Hindlimb muscle (tissue), 1 donor: ENCODE results near the gene TRMT6. TPM values are rescaled to one million over a fixed set of nuclear protein-coding genes. Genes with fewer than 3 reads are reported as not detected.

Experiments
- DNase-seq: peaks from one replicate; pipeline ENCODE4 v3.0.0-alpha.2; 2013
- polyA plus RNA-seq: library from polyadenylated mRNA; unstranded; fragments of 120-200 nt; gene quantifications from one replicate; pipeline ENCODE4 v1.2.1, GENCODE V29; 2013; ENCODE audit not compliant: insufficient read length

The TRMT6 gene
- polyA plus RNA-seq, 1 donor = 9.0 TPM

DNA sequence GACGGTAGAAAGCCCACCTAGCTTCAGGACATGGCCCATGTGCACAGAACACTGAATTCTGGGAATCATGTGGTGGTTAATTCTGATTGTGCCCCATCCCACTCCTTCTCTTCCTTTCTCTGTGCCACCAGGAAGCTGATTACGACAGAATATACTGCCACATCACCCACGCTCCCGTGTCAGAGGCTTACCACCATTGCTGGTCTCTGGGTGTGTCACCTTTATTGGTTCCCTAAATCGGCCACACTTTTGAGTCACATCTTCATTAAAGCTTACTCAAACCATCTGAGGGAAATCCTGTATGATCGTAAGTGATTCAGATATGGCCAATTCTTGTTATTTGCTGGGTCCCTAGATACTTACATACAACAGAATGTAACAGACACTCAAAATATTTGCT, 3.1 kb downstream of the TRMT6 start:
- no peak for DNase-seq

DNA sequence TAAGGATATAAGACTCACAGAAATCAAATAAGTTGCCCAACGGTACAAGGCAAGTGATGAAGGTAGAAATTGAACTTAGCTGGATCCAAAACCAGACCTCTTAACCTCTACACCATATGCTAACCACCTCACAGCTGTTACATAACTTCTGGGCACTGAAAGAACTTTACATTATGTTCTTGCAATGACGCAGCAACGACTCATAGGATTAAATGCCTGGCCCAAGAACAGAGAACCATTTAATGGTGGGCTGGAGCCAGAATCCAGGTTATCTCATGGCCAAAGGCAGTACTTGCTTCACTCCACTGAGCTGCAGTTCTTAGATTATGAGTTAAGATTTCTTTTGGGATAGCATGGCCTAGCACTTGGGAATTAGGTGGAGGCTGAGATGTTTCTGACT, 4.4 kb downstream of the TRMT6 start:
- no peak for DNase-seq

DNA sequence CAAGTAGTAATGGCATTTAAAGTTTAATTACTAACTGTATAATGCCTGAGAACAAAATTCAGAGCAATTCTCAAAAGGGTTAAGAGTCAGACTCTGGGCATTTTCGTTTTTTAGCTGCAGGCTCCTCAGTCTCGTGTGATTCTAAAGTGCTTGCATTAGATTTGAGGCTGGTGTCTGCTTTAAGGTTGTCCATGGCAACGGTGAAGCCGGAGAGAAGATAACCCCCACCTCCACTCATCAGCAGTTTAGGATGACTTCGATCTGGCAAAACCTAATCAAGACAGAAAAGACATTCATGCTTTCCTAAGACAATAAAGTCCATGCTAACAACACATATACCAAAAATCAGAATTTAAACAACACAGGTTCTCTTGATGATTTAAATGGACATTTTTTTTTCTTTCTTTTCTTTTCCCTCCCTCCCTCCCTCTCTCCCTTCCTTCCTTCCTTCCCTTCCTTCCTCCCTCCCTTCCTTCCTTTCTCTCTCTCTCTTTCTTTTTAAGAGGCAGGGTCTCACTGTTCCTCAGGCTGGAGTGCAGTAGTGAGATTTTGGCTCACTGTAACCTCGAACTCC, 11.8 kb downstream of the TRMT6 start:
- DNase-seq = no peak

DNA sequence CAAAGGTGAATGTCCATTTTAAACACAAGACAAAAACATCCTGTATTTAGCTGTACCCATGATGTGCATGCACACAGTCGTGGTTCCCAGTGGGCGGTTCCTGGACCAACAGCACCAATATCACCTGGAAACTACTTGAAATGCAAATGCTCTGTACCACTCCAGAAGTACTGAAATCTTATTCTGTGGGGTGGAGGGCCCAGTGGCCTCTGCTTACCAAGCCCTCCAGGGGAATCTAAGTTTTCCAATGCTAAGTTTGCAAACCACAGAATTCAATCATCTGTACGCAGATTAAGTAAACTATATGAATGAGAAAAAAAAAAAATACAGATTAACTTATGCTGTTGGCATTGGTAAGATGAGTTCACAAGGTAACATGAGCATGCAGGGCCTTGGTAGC, 14.1 kb downstream of the TRMT6 start:
- no peak for DNase-seq

DNA sequence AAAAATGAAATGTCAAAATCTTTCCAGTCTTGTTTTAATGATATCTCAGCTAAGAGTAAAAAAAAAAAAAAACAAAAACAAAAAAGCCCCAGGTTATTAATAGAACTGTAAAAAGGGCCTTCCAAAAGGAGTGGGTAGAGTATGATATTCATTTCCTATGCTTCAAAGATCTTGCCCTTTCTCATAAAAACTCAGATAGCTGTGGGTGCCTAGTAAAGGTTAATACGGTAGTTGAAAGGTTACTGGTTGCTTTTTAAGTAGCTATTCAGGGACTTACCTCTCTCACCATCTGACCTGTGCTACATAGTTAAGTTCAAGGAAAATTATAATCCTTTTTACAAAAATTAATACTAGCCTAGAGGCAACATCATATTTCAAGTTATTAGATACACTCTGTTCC, 14.9 kb downstream of the TRMT6 start:
- no peak for DNase-seq

DNA sequence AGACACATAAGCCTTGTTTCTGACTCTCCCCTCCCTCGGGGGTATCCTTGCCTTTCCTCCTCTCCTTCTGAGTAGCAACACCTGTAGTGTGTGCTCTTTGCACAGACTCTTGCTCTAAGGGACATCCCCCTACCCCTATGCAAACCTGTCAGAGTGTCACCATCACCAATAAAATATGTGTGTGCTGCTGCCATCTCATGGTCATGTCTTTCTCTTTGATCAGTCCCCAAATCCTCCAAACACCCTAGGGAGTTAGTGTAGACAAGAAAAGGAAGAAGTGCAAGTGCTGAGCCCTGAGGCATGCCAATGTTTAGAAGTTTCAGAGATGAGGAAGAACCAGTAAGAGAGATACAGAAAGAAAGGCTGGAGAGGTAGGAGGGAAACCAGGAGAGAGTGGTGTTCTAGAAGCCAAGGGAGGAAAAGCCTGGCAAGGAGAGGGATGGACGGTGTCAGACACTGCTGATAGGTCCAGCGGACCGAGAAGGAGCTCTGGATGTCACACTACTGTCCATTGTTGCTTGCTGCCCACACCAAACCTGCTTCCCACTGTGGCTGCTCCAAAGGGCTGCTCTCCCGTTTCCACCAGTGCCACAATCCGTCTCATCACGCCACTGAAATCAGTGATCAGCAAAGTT, 16.4 kb downstream of the TRMT6 start:
- DNase-seq = no peak

DNA sequence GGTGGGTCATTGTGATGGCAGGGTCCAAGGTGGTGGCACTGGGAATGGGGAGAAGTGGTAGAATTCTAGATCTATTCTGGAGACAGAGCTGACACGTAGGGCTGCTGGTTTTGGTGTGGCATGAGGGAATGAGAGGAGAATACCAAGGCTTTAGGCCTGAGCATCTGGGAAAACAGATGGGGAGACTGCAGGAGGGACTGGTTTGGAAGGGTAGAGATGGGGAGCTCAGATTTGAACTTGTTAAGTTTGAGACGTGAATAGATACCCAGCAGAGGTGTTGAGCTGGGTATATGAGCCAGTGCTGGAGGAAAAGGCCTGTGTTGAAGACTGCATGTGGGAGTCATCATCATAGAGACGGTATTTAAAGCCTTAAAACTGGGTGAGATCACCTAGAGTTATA, 17.5 kb downstream of the TRMT6 start:
- no peak for DNase-seq

DNA sequence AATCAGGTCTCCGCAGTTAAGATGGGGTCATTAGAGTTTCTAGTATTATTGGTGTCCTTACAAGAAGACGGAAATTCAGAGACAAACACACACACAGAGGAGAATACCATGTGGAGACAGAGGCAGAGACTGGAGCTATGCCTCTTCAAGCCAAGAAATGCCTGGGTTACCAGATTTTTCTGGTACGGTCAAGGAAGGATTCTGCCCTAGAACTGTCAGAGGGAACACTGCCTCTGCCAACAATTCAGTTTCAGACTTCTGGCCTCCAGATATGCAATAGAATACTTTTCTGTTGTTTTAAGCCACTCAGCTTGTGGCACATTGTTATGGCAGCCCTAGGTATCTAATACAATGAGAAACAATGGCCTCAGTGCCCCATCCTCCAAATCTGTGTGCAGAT, 18.9 kb downstream of the TRMT6 start:
- no peak for DNase-seq

DNA sequence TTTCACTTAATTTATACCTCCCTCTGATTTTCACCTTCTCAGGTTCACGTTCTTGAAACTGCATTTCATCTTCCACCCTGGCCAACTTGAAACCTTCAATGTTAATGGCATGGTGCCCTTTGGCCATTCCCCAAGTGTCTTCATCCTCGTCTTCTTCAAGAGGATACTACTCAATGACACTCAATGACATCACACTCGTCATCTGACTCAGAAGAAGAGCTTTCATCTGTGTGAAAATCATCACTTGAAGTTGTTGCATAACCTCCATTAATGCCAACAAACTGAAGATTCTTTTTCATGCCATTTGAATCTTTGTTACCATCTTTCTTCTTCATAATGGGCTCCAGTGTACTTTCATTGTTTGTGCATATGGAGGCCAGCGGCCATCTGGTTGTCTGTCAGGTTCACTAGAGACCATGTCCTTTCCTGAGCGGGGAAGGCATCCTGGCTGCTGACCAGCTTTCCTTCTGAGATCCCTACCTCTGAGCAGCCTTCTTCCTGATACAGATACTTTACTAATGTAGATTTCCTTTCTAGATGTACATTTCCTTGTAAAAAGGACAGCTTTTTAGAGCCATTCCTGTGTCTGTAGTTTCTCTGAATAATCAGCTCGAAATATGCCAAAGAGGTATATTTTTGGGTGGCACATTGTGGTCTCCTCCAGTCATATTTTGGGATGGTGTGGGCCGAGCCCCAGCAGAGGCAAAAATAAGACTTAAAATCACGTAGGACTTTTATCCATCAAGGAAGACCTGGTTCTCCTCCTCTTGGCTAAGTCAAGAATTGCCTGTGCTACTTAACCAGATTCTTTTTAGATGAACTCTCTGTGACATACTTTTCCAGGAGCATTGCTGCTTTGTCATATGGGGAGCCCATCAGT, 21.3 kb downstream of the TRMT6 start:
- DNase-seq = no peak

DNA sequence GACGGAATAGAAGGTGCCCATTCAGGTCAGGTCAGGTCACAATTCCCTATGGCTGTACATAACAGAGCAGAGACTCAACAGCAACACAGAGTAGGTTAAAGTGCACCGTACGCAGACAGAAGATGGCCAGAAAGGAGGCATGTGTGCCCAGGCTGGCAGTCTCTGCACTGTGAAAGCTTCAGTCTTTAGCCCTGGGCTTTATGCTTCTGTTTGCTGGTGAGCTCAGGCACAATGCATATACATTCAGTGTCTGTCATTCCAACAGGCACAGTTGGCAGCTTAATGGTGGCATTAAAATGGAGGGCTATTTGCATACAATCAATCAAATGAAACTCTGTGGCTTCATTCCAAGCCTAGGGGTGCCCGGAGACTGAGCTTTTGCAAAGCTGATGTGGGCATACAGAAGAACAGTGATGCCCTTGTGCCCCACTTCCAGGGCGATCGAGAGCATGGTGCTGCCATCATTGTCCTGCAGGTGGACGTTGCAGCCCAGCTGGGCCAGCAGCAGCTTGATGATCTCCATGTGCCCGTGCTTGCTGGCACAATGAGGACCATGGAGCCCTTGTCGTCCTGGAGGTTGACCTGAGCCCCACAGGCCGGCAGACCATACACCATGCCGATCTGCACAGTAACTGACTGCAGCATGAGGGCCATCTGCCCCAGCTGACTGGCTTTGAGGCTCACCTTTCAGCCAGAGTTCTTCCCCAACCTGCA, 22.4 kb downstream of the TRMT6 start:
- DNase-seq = no peak

DNA sequence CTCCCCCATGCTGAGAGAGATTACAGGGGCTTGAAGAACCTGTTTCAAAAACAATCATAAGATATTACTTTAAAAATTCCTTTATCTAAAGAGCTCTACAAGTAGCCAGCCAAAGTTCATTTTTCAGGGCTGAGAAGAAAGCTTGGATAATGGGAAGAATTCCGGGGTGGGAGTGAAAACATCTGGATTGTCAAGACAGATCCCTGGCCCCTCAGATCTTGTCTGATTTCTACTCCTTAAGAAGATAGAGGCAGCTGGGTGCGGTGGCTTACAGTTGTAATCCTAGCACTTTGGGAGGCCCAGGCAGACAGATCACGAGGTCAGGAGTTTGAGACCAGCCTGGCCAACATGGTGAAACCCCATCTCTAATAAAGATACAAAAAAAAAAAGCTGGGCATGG, 24.8 kb downstream of the TRMT6 start:
- no peak for DNase-seq

DNA sequence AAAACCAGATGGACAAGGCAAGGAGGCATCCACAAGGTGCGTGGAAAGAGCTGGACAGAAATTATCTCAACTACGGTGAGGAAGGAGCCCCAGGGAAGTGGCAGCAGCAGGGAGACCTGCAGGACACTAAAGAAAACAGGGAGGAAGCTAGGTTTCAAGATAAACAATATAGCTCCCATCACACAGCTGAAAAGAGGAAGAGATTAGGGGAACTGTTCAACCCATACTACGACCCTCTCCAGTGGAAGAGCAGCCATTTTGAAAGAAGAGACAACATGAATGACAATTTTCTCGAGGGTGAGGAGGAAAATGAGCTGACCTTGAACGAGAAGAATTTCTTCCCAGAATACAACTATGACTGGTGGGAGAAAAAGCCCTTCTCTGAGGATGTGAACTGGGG, 26.8 kb downstream of the TRMT6 start:
- no peak for DNase-seq

DNA sequence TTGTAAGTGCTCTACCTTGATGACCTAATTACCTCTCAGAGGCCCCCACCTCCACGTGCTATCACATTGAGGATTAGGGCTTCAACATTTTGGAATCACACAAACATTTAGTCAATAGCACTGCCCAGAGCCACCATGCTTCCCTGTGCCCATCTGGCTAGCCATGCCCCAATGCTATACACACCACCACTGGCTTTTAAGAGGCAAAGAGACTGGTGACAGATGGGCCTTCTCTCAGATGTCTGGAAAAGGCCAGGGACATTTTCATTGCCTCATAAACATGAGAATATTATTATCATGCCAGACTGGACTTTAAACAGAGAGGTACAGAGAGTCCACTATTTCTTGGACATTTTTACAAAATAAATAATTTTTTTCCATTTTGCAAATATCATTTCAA, 29.8 kb downstream of the TRMT6 start:
- DNase-seq = no peak

DNA sequence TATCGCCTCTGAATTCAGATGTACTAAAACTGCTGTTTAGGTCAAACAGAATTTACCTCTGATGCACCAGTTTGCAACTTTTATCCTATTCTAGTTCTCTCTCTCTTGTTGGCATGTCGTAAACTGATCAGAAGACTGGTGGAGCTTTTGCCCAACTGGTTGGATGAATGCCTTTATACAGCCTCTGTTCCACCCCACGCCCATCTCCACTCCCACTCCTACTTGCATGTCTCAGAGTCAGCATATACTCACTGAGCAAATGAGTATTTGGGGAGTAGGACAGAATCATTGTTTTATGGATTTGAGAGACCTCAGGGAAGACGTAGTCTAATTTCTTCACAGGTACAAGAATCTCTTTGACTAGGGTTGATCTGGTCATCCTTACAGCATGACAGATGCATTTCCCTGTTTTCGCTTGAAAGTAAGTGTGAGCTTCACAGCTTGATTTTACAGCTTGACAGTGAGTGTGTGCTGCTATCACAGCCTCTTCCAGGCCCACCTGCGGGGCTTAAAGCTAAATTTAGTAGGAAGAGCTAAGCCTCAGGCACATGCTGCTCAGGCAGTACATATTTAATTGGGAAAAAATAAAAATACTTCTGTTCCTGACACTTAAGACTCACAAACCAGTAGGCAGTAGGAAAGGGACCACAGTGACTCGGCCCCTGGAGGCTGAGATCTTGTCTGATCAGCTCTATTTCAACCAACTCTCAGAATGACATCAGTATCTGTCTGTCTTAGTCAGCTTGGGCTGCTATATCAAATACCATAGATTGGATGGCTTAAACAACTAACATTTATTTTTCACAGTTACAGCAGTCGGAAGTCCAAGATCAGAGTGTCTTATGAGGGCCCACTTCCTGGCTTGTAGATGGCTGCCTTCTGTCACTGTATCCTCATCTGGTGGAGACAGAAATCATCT, 30.4 kb downstream of the TRMT6 start:
- no peak for DNase-seq

DNA sequence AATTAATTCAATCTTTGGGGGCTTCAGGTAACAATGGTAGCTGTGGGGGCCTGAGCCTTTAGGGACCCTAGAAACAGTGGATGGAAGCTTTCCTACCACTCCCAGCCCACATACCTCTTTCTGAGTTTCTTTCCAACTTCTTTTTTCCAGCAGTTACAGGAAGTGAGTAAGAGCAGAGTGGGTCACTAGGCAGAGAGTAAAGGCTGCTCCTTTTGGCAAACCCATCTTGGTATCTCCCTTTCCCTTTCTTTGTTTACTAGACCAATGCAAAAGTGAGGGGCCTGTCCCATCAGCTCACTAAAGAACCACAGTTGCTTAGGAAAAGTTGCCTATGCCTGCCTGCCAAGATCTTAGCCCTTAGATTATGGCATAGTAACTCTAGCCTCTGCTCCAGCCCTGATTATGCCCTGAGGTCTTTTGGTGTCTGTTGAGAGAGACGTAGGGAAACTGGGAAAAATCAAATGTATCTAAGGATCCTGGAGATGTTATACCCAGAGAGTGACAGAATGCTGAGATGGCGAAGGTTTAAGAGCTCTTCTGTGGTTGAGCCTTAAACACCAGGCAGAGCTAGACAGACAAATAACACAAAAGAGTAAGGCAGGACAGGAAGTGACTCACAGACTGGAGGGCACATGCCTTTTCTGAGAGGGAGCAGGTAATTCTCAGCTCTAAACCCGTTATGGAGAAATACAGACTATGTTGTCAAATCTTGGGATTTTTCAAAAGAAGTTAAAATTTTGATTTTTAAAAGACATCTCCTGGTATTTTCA, 31.3 kb downstream of the TRMT6 start:
- DNase-seq = no peak

DNA sequence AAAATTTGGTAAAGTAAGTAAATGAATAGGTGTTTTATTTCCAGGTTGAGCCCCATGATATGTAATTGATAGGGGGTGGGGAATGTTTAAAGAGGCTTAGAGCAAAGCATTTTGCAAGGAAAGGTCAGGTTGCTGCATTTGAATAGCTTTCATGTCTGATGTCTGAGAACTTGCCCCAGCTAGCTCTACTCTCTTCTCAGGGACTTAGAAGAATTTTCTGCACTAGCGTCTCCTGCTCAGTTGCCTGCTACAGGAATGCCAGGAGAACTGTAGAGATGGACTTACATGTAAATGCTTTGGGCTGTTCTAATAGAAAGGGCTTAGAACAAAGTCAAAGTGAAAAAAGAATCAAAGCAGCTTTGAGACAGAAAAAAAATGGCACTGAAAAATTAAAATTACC, 35.5 kb downstream of the TRMT6 start:
- no peak for DNase-seq

DNA sequence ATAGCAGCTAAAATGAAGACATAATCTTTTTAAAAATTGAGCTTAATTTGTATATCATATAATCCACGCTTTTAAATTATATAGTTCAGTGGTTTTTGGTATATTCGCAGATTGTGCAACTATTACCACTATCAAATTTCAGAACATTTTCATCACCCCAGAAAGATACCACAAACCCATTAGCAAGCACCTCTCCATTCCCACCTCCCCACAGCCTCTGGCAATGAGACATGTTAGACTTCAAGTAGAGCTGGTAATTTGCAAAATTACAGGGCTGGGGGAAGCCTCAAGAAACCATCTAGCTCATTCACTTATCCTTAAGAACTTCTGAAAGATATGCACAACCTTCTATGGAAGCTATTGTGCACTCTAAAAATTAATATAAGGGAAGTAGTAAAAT, 37.2 kb downstream of the TRMT6 start:
- no peak for DNase-seq

DNA sequence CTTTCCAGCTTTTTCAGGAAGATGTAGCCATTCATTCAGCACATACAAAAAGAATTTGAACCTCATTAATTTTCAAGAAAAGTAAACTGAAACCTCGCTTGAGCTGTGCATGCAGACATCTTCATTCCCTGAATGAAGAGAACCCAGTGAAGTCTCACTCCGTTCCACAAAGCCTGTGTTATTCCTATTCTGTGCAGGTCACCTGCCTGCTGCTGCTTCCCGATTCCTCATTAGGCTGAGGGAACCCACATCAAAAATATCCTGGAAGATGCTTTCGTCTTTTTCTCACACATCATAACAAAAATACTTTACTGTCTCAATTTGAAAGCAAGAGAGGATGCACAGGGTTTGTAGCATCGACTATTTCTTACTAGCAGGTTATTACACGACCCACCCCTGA, 40.1 kb downstream of the TRMT6 start:
- DNase-seq = no peak

DNA sequence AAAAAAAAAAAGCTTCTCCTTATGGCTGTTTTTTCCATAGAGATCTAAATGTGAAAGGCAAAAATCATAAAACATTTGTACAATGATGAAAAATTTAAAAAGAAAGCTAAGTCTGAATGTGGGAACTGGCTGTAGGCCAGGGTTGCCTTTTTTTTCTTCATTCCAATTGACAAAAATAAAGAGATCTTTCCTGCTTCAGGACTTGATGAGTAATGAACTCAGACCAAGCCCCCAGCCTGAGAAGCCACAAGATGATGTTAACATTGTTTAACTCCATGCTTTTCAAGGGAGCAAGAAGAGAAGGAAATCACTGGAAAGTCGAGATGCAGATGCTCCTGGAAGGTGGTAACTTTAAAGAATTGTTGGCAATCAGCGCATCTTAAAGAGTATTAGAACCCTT, 41.4 kb downstream of the TRMT6 start:
- DNase-seq = no peak

DNA sequence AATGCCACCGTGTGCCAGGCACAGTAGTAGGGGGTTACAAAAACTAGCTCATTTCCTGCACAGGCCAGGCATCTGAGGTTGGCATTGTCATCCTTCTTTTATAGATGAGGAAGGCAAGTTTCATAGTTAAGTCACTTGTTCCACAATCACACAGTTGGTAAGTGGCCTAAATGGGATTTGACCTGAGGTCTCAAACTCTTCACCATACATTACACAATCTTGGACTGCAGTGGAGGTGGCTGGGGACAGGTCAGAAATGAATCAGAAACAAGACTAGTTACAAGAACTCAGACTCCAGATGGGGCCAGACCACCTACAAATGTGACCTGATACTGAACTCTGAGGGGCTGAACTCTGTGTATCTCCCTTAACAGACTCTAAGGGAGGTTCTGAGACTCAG, 49.4 kb downstream of the TRMT6 start:
- DNase-seq = no peak

DNA sequence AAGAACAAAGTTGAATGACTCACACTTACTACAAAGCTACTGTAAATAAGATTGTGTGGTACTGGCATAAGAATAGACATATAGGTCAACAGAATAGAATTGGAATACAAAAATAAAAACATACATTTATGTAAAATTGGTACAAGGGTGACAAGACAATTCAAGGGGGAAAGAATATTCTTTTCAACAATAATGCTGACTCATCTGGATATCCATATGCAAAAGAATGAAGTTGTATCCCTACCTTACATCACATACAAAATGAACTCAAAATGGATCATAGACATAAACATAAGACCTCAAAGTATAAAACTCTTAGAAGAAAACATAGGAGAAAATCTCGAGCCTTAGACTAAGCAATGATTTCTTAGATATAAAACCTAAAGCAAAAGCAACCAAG, 50.9 kb downstream of the TRMT6 start:
- DNase-seq = no peak

DNA sequence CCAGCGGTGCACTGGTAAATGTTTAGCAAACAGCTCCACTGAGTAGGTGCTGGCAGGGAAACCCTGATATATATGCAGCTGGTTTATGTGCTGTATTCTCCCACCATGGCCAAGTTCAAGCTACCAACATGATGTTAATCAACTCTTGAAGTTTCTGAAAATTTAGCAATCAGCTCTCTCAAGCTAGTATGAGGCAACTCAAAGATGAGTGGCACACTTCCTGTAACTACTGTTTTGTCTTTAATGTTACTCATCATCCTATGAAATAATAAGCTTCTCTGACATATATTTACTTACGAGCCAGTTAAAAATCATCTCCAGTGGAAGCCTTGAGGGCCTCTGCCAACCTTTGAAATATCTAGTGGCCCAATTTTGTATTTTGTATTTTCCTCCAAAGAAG, 54.7 kb downstream of the TRMT6 start:
- DNase-seq = no peak
